ENCODE measurements around the gene CDH13.

GRCh38 chr16:83134638-83135037, 507.9 kb downstream of the CDH13 start:
- TF ChIP-seq CTCF (IDR thresholded peaks at IDR 0.05) (no peak), POLR2A (IDR thresholded peaks at IDR 0.05; ENCODE audit: low read depth) (no peak), POLR2AphosphoS5 (IDR thresholded peaks at IDR 0.05) (no peak), EP300 (IDR thresholded peaks at IDR 0.05) (no peak)

All from esophagus muscularis mucosa (tissue), 4 donors.